GM19099 (cell line): ENCODE results near the gene ARHGEF7.

Source experiments
- POLR2A ChIP-seq: IDR thresholded peaks from 3 replicates; pipeline ENCODE4 v1.6.1; 2011; ENCODE audit warnings: low read depth; ENCODE audit not compliant: insufficient read length; ENCODE audit errors: extremely low read depth

Gene ARHGEF7

DNA sequence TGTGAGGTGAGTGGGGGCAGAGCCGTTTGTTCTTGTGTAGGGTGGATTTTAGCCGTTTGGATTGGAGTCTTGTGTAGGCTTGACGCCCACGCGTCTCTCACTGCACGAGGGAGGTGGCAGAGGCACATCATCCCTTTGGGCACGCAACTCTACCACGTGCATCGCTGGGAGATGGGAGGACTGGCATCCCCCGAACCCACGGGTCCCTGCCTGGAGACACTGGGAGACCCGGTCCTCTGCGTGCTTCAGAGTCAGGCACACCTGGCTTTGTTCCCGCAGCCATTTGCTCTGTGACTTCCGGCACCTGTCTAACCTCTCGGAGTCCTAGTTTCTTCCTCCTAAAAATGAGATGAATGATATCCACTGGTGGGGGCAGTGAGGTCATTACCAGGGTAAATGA lies 6.4 kb downstream of the ARHGEF7 start:
- no peak for TF ChIP-seq POLR2A

GRCh38 chr13:111122056-111122455 lies 6.9 kb downstream of the ARHGEF7 start:
- no peak for TF ChIP-seq POLR2A

DNA sequence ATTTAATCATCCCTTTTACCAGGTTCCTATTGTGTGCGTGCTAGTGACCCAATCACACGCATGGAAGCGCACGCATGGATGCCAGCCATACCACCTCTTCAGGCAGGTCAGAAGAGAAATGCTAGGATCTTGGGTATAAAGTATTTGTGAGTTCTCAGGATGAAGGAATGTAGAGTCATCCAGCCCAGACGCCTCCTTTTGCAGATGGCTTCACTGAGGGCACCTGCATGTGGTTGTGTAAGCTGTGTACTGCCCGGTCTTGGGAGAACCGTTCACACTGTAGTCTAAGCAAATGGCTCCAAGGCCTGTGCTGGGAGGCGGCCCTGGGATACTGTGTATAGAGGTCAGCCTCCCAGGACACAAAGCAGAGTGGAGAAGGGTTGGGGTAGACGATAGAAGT lies 7.5 kb downstream of the ARHGEF7 start:
- no peak for TF ChIP-seq POLR2A

- no peak for TF ChIP-seq POLR2A
Measured at GRCh38 chr13:111123221-111123620, 8.1 kb downstream of the ARHGEF7 start.

DNA sequence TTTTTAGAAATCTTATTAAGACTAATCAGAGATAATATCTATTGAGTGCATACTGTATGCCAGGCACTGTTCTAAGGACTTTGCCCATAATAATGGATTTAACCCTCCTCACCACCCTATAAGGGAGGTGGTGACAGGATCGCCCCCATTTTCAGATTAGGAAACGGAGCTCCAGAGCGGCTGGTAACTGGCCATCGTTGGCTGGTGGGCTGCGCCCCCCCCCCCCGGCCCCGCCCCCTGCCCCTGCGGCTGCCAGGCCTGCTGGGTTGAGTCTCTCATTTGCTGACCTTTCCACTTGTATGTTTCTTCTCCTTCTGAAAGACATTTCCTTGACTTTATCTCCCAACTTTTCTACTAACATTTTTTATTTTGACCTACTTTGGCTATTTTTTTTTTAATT lies 8.5 kb downstream of the ARHGEF7 start:
- TF ChIP-seq POLR2A: no peak

GRCh38 chr13:111126509-111126908 lies 11.4 kb downstream of the ARHGEF7 start:
- TF ChIP-seq POLR2A: no peak

GRCh38 chr13:111129465-111130115 lies 14.5 kb downstream of the ARHGEF7 start:
- TF ChIP-seq POLR2A: no peak

GRCh38 chr13:111130116-111130508 lies 15.0 kb downstream of the ARHGEF7 start:
- TF ChIP-seq POLR2A: no peak

- TF ChIP-seq POLR2A: no peak
Measured at GRCh38 chr13:111131048-111131447, 15.9 kb downstream of the ARHGEF7 start.

- TF ChIP-seq POLR2A: no peak
Measured at GRCh38 chr13:111131611-111132010, 16.5 kb downstream of the ARHGEF7 start.

GRCh38 chr13:111132948-111133347 lies 17.8 kb downstream of the ARHGEF7 start:
- no peak for TF ChIP-seq POLR2A

GRCh38 chr13:111139452-111139851 lies 24.3 kb downstream of the ARHGEF7 start:
- no peak for TF ChIP-seq POLR2A

- TF ChIP-seq POLR2A: no peak
Measured at GRCh38 chr13:111139873-111140561, 24.9 kb downstream of the ARHGEF7 start.

DNA sequence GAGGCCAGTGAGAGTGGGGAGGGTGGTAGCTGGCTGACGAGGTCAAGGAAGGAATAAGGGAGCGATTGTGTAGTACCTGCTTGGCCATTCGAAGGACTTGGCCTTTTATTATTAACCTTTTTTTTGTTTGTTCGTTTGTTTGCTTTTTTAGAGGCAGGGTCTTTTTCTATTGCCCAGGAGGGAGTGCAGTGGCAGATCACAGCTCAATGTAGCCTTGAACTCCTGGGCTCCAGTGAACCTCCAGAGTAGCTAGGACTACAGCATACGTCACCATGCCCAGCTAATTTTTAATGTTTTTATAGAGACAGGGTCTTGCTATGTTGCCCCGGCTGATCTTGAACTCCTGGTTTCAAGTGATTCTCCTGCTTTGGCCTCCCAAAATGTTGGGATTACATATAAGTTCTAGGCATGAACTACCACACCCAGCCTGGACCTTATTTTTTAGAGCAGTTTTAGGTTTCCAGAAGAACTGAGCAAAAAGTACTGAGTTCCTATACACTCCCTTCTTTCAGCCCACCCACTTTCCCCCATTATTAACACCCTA lies 25.5 kb downstream of the ARHGEF7 start:
- no peak for TF ChIP-seq POLR2A

DNA sequence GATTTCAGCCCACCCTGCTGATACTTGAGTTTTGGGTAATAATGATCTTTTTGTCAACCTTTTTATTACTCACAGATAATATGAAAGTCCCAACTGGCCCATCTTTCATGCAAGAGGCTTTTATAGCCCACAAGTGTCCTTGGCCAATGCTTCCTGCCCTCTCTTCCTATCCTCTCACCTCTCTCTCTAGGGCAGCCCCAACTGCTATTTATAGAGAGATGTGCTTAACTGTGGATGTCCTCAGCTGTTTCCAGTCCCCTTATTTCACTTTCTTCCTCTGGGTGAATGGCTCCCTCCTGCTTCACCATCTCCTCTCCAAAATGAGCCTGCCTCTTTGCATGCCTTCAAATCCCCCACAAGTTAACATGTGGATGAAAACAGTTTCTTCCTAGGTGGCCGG lies 27.4 kb downstream of the ARHGEF7 start:
- TF ChIP-seq POLR2A: no peak

GRCh38 chr13:111143865-111144540 lies 28.9 kb downstream of the ARHGEF7 start:
- TF ChIP-seq POLR2A: no peak
